NOMO-1 (cell line): ENCODE data around the gene NCOA5.

Experiments
- DNase-seq, 2 experiments: peaks; one replicate each; lab custom pipeline; 2025; ENCODE audit not compliant: unreplicated experiment in 2 of 2; lab: John Stamatoyannopoulos, UW

Gene NCOA5

GRCh38 chr20:46046588-46047310, 43.0 kb downstream of the NCOA5 start:
- no peak for DNase-seq

GRCh38 chr20:46044896-46045295, 44.9 kb downstream of the NCOA5 start:
- DNase-seq = no peak

- no peak for DNase-seq
These were observed 46.2 kb downstream of the NCOA5 start for GRCh38 chr20:46043556-46043955.

- peak in 1 of 2 experiments; percentile 38 for DNase-seq
These were observed 48.7 kb downstream of the NCOA5 start for GRCh38 chr20:46040902-46041535.

- no peak for DNase-seq
These were observed 52.7 kb downstream of the NCOA5 start for GRCh38 chr20:46037036-46037435.

- no peak for DNase-seq
These were observed 53.4 kb downstream of the NCOA5 start for GRCh38 chr20:46036370-46036769.

GRCh38 chr20:46035713-46036112, 54.0 kb downstream of the NCOA5 start:
- no peak for DNase-seq

- DNase-seq = no peak
These were observed 54.5 kb downstream of the NCOA5 start for GRCh38 chr20:46035253-46035652.

GRCh38 chr20:46034039-46034438, 55.7 kb downstream of the NCOA5 start:
- DNase-seq = no peak

- DNase-seq = no peak
These were observed 58.0 kb downstream of the NCOA5 start for GRCh38 chr20:46031701-46032254.

- DNase-seq = no peak
These were observed 58.7 kb downstream of the NCOA5 start for GRCh38 chr20:46031014-46031569.

- DNase-seq = no peak
These were observed 59.3 kb downstream of the NCOA5 start for GRCh38 chr20:46030284-46031013.

GRCh38 chr20:46028772-46029371, 60.9 kb downstream of the NCOA5 start, which contains the start of gene SLC12A5:
Gene SLC12A5 (plus strand): TSS chr20:46029215. CDS start chr20:46029345, 130 bp downstream.
- no peak for DNase-seq

GRCh38 chr20:46028110-46028509, 61.7 kb downstream of the NCOA5 start:
- no peak for DNase-seq

GRCh38 chr20:46027245-46027853, 62.4 kb downstream of the NCOA5 start:
- DNase-seq = peak in 1 of 2 experiments; percentile 17

- no peak for DNase-seq
These were observed 64.4 kb downstream of the NCOA5 start for GRCh38 chr20:46025376-46025783.

GRCh38 chr20:46023999-46024398, 65.8 kb downstream of the NCOA5 start:
- no peak for DNase-seq

- no peak for DNase-seq
These were observed 66.6 kb downstream of the NCOA5 start for GRCh38 chr20:46023148-46023484.

- DNase-seq = peak; percentile 15 to 48
These were observed 67.2 kb downstream of the NCOA5 start for GRCh38 chr20:46022411-46023147.
